Hepatocyte (in vitro differentiated cells): Measurements from ENCODE around the gene RSPH1.

ENCODE experiments used
- CTCF ChIP-seq: fragments of 200-600 bp; sonication (generic); IDR thresholded peaks from 2 replicates; pipeline ENCODE4 v1.5.1; 2016; ENCODE audit warnings: antibody characterized with exemption, mild to moderate bottlenecking; ENCODE audit not compliant: poor library complexity
- EZH2 ChIP-seq: fragments of 200-600 bp; sonication (generic); IDR thresholded peaks from 2 replicates; pipeline ENCODE4 v1.6.1; 2016; ENCODE audit warnings: antibody characterized with exemption, mild to moderate bottlenecking, borderline replicate concordance

- no peak for TF ChIP-seq CTCF
- TF ChIP-seq EZH2 = no peak
Measured at GRCh38 chr21:42484966-42485365, 11.1 kb downstream of the RSPH1 start.
